ENCODE measurements around the gene RNF222. TPM values are rescaled to one million over a fixed set of nuclear protein-coding genes. Genes with fewer than 3 reads are reported as not detected.

RNF222 gene, protein sequence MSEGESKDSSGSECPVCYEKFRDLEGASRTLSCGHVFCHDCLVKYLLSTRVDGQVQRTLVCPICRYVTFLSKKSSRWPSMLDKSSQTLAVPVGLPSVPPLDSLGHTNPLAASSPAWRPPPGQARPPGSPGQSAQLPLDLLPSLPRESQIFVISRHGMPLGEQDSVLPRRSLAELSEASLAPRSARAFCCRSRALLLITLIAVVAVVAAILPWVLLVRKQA
- not detected in 2 replicates for total RNA-seq

DNA sequence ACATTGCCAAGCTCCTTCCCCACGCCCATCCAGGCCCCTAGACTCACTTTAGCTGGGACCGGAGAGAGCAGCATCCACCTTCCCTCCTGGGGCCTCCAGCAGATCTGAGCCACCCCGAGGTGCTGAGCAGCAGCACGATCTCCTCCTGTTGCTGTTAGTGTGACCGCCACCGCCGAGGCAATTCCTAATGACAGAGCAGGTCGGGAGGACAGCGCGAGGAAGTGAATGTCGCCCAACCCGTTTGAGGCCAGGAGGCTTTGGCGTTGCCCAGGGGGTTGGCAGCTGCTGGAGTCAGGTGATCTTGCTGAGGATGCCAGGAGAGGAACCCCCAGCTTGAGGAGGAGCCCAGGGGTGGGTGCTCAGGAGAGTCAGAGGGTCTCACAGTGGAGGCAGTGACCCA is at the start of gene RNF222:
RNF222 (minus strand) TSS at position 192 of the 400 bp plus-strand sequence. CDS start 4,366 bp downstream, outside the sequence.

DNA sequence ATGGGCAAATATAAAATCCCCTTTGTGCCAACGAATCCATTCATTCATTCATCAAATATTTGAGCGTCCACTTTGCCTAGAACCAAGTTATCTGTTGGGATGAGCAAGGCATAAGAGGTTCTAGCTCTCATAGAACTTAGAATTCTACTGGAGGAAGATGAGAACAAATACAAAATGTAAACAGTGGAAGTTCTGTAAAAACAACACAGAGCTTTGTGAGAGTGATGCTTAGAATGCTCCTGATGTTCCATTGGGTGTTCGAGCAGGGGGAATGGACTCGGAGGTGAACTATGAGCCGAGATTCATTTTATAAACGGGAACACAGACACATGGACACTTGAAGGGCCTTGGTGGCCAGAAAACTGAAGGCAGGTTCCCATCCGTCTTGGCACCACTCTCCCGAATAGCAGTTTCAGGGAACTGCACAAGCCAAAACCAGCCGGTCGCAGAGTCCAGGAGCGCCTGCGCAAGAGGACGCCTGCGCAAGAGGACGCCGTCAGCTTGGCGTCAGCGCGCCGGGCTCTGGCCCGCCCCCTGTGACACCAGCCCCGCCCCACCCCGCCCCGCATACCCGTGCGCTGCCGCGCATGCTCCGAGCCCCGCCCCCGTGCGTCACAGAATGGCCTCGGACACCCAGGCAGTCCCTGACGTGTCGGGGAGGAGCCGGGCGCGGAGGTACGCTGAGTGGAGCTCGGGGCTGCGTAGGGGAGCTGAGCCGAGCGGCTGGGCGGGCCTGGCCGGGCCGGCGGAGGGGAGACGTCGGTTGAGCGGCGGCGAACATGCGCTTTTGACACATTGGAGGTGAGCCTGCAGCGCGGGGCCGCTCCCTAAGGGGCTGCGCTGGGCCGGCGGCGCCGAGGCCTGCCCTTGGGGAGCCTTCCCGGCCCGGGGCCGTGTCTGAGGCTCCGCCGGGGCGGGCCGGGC is 37.9 kb upstream of the RNF222 start, which contains the start of gene NDEL1:
NDEL1 (plus strand) TSS at position 640 of the 924 bp plus-strand sequence. CDS start 8,388 bp downstream, outside the sequence.

DNA sequence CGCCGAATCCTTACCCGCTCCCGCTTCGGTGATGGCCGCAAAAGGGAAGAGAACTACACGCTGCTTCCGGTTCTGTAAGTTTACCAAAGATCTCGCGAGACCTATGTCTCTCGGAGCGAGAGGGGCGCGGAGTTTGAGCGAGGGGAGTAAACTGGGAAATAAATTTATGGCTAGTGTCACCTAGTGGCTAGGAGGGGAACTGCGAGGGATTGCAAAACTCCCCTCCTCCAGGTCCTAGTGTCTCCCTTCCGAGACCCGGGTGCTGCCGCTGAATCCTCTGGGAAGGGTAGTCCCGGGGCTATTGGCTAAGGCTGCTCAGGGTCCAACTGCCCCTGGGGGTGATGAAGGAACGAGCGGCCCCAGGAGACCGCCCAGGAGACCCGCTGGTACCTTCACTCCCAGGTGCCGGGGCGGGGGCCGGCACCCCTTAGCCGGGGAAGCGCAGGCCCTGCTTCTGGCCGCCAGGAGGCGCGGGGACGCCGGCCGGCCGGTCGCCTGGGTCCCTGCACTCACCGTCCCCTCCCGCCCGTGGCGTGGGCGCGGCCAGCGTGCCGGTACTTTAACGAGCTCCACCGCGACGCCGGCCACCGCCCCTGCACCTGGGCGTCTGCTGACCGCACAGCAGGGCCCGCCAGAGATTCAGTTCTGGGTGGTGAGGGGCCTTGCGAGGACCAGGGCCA is 14.3 kb downstream of the RNF222 start, which contains the start of gene RPL26:
RPL26 (minus strand) TSS at position 51 of the 680 bp plus-strand sequence. CDS start 883 bp downstream, outside the sequence.

DNA sequence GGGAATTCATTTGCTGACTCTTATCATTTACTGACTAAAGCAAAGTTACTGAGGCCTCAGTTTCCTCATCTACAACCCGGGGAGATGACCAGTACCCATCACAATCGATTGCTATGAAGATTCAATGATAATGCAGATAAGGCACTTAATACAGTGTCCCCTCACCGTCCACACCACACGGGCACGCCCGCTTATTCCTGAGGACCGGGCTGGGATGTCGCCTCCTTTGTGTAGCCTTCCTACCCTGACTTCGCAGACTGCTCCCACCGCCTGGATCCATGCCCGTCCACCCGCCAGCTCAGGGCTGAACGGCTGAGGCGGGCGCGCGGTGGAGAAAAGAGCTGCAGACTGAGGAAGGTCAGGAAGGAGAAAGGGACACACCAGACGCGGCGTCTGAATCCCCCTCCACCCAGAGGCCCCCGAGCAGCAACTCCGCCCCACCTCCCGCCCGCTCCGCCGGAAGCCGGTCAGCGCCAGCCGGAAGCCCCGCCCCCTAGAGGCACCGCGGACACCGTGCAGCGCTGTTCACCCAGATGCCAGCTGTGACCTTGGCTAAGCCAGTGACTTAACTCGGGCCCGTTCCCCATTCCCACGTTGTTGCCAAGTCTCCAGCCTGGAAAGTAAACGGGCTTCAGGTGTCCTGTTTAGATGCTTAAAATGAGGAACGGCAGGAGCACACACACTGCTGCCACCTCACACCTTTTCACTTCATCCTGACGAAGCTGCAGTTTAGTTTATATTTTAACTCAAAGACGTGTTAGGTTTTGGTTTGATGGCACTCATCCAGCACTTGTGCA is 21.2 kb downstream of the RNF222 start, which contains the start of gene KRABD2:
KRABD2 (minus strand) TSS at position 434 of the 797 bp plus-strand sequence.

Other genes with a start within 250 kb of the RNF222 start
- 30.0 and 61.0 TPM in 2 replicates for gene PER1, start 245.4 kb downstream of the RNF222 start, total RNA-seq
- 3.9 and 8.5 TPM in 2 replicates for gene VAMP2, start 234.9 kb downstream of the RNF222 start, total RNA-seq
- 16.8 and 24.0 TPM in 2 replicates for gene TMEM107, start 221.4 kb downstream of the RNF222 start, total RNA-seq
- gene BORCS6, start 207.6 kb downstream of the RNF222 start, total RNA-seq, result 4.2 and 9.4 TPM in 2 replicates
- gene AURKB, start 187.3 kb downstream of the RNF222 start, total RNA-seq, result 7.0 and 10.3 TPM in 2 replicates
- 2.3 and 5.0 TPM in 2 replicates for gene CTC1, start 149.8 kb downstream of the RNF222 start, total RNA-seq
- 16.4 and 26.9 TPM in 2 replicates for gene PFAS, start 148.5 kb downstream of the RNF222 start, total RNA-seq
- gene RANGRF, start 109.2 kb downstream of the RNF222 start, total RNA-seq, result 15.0 and 16.5 TPM in 2 replicates
- gene SLC25A35, start 102.4 kb downstream of the RNF222 start, total RNA-seq, result 0.16 and 1.3 TPM in 2 replicates
- gene ARHGEF15, start 87.6 kb downstream of the RNF222 start, total RNA-seq, result 0.36 and 4.1 TPM in 2 replicates
- gene ODF4, start 58.0 kb downstream of the RNF222 start, total RNA-seq, result not detected in 2 replicates
- gene RPL26, start 14.6 kb downstream of the RNF222 start, total RNA-seq, result 3,787 and 4,331 TPM in 2 replicates
- gene NDEL1, start 38.1 kb upstream of the RNF222 start, total RNA-seq, result 74.5 and 79.3 TPM in 2 replicates
- gene MYH10, start 232.9 kb upstream of the RNF222 start, total RNA-seq, result 142 and 143 TPM in 2 replicates

Data from cardiac atrium fibroblast (primary cell).